GM18498 (cell line): Measurements from ENCODE around the gene LOXL4.

Experiments used
- ATAC-seq: cut with Tn5 transposase; IDR thresholded peaks from one replicate; pipeline ENCODE4 v1.9.1; 2021; ENCODE audit warnings: mild to moderate bottlenecking, moderate library complexity; ENCODE audit not compliant: unreplicated experiment

LOXL4 gene

GRCh38 chr10:98295401-98295811 is 27.4 kb upstream of the LOXL4 start:
- ATAC-seq, result peak; percentile 75

DNA sequence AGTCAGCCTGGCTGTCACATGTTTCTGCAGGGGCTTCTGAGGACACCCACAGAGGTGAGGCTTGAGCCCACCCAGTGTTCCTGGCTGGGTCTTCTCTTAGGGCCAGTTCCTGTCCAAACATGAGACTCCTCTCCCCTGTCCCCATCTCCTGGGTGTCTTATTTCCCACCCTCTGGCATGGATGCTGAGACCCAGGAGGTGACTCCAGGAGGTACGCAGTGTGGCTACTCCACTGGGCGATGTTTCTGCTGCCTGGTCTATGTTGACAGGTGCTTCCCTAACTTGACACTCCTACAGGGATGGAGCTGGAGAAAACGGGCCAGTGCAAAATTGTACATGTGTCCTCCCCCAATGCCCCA is 26.3 kb upstream of the LOXL4 start:
- no peak for ATAC-seq

DNA sequence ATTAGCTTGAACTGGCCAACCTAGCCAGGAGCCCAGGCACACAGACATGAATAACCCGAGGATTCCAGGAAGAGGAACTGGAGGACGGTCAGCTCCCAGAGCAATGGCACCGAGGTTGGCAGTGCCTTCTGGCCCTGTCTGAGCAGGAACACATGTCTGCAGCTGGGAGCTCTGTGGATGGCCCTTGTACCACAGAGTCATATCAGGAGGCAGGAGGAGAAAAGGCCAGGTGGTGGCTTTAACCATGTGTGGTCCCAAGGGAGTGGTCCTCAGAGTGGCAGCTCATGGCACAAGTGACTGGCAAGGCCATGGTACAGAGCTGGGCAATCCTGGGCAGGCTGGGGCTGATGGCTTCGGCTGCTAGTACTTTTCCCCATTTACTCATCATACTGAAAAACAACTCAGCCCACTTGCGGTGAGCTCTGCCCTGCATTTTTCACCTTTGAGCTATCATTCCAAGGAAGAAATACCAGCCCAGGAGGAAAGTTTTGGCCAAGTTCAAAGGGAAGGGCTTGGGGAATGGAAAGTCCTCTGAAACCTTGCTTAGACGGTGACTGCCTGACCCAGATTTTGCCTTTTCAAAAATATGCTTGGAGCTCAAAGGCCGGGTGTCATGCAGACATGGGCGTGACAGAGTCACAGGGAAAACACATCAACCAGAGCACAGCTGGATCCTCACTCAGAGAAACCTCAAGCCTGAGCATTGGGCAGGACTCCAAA is 25.7 kb upstream of the LOXL4 start:
- ATAC-seq, result no peak

GRCh38 chr10:98292971-98293370 is 25.0 kb upstream of the LOXL4 start:
- ATAC-seq, result no peak

DNA sequence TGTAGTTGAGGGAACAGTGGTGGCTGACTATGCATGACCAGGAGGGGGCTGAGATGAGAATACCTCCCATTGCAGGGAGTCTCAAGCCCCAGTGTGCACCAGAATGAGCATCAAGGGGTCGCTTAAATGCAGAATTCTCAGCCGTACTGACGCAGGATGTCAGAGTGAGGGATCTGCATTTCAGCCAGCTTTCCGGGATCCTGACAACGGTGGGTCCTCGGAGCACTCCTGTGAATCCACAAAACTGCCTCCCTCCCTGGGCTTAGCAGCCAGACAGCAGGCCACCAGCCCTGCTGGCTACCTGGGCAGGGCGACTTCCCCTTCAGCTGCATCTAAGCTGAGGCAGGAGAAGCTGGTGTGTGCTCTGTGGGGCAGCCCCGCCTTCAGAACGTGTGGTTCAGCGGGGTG is 21.8 kb upstream of the LOXL4 start:
- ATAC-seq, result no peak

DNA sequence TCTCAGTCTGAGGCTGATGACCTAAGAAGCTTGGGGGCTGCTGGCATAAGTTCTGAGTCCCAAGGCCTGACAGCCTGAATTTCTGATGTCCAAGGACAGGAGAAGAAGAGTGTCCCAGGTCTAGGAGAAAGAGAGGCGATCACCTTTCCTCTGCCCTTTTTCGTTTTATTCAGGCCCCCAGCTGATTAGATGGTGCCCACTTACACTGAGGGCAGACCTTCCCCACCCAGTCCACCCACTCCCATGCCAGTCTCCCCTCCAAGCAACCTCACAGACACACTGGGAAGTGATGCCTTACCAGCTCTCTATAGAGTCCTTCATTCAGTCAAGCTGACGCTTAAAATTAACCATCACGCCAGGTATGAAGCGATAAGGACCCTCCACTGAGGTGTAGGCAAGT is 19.3 kb upstream of the LOXL4 start:
- ATAC-seq, result no peak

GRCh38 chr10:98286419-98286818 is 18.4 kb upstream of the LOXL4 start:
- ATAC-seq, result no peak

- no peak for ATAC-seq
These were observed 17.4 kb upstream of the LOXL4 start for GRCh38 chr10:98285416-98285815.

GRCh38 chr10:98276311-98276710 is 8.3 kb upstream of the LOXL4 start:
- ATAC-seq, result no peak

DNA sequence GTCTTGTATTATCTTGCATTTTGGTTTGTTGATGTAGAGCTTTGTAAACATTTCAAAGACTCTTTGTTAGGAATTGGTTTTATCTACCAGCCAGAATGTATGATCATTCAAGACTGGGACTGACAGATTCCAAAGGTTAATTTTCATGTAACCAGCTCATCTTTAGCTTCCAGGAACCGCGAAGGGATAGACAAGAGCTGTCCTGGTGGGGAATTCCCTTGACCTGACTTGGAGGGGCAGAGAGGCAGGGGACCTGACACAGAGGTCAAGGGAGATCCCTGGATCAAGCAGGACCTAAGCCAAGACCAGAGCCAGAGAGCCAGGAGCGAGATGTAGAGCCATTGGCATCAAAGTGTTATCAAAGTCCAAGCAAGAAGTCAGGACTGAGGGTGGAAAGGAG is 6.6 kb upstream of the LOXL4 start:
- no peak for ATAC-seq

- ATAC-seq, result no peak
These were observed 5.3 kb upstream of the LOXL4 start for GRCh38 chr10:98273057-98273850.

DNA sequence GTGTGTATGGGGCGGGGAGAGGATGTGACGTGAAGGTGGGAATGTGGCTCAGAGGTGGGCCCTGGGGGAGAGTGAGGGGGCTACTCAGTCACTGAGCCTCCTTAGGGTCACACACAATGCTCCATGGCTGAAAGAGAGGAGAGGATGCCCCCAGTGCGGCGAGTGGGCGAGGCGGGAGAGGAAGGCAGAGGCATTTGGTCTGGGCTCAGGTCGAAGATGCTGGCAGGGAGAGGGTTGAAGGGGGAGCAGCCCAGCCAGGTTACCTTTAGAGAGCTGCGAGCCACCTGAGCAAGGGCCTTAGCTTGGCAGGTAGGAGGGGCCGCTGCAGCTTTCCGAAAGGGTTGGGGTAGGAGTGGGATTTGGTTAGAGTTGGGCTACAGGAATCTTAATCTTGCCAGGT is 4.7 kb upstream of the LOXL4 start:
- ATAC-seq, result no peak

- no peak for ATAC-seq
These were observed 4.3 kb upstream of the LOXL4 start for GRCh38 chr10:98272245-98272644.

DNA sequence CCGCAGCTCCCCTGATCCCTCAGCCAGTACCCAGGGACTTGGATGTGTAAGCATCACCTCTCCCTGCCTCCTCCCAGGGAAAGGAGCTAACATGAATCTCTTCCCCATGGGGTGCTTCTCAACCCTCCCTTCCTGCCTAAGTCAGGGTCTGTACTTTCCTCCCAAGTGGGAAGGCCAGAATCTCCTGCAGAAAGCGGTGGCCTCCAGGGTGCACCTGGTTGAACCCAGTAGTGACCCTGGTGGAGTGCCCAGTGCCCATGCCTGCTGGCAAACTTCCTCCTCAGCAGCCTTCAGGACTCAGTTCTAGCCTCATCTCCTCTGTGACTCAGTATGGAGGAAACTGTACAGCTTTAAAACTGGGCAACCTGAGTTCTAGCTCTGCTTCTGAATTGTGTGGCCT is 2.8 kb upstream of the LOXL4 start:
- no peak for ATAC-seq

DNA sequence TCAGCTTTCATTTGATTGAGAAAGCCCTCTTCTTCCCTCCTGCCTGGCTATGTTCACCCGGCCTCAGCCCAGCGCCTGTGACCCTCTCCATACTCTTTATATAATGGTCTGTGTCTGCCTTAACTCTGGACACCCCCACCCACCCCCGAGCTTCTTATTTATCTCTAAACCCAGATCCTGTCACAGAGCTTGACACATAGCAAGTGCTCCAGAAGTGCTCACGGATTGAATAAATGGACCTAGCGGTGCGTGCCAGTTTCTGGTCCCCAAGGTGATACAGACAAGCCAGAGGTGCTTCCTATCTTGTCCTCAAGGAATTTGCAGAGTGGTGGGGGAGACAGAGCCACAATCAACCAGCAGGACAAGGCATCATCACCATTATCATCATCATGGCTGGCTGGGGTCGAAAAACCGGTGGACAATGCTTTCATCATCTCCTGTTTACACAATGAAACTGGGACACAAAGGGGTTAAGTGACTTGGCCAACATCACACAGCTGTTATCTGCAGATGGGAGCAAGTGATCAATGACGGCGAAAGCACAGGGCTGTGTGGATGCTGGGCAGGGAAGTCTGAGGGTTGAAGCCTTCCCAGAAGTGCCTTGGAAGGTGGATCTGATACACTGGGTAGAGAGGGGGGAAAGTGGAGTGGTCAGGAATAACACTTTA is 2.2 kb upstream of the LOXL4 start:
- ATAC-seq, result no peak

GRCh38 chr10:98269435-98269912 is 1.5 kb upstream of the LOXL4 start:
- ATAC-seq, result no peak

GRCh38 chr10:98268694-98269431 is 869 bp upstream of the LOXL4 start:
- ATAC-seq, result peak; percentile 27

DNA sequence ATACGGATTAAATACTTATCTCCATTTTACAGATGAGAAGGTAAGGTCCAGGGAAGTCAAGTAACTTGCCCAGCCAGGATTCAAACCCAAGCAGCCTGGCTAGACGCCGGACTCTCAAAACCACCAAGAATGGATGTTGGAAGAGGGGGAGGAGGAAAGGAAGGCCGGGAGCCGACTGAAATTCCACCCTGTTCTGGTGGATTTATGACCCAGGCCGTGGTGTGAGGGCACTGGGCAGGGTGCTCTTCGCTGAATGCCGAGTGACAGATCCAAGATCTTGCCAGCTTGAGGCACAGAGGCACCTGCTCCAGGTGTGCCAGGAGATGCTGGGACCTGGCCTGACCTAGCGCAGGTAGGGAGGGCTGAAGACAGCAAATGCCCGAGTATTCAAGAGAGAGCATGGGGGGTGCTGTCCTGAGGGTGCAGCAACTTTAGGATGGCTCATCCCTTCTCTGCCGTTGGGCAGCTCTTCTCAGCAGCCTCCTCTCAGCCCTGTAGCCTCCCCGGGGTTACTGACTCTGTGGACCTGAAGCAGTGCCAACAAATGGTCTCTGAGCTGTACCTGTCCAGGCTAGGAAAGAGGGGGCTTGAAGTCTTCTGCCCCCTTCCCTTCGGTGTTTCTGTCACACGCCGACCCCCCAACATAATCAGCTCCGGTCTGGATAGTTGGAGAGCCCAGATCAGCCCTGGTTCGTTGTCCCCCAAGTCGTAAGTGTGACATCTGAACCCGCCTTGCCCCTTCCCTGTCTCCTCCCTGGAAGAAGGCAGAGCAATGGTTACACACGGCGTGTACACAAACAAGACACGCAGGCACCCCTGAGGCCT is 713 bp downstream of the LOXL4 start:
- ATAC-seq, result no peak

DNA sequence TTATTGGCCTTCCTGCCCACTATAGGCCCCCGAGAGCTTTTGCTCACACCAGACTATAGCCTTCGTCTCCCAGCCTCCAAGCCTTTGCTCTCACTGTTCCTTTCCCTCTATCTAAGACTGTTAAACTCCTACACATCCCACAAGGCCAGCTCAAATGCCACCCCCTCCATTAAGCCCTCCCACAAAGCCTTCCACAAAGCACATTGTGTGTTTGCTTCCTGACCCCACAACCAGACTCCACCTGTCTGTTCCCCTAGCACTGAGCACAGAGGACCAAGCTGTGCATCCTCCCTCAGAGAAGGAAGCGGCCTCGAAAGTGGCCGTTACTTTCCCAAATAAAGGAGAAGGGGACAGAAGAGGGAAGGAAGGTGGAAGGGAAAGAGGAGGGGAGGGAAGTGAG is 1.3 kb downstream of the LOXL4 start:
- ATAC-seq, result no peak
